Osteocyte (in vitro differentiated cells): Measurements from ENCODE around the gene ATP1A3. TPM values are rescaled to one million over a fixed set of nuclear protein-coding genes. Genes with fewer than 3 reads are reported as not detected.

Experiments used
- DNase-seq: peaks from one replicate; pipeline ENCODE4 v3.0.0; 2021; ENCODE audit warnings: mixed read lengths; ENCODE audit not compliant: unreplicated experiment; ENCODE audit errors: extremely low spot score
- H3K27ac Mint-ChIP-seq: one replicate; pipeline ENCODE4 v1.8.0; 2021; ENCODE audit warnings: mild to moderate bottlenecking, mixed read lengths; ENCODE audit not compliant: unreplicated experiment
- H3K27me3 Mint-ChIP-seq: one replicate; pipeline ENCODE4 v1.8.0; 2021; ENCODE audit warnings: mixed read lengths; ENCODE audit not compliant: unreplicated experiment
- H3K36me3 Mint-ChIP-seq: one replicate; pipeline ENCODE4 v1.8.0; 2021; ENCODE audit warnings: mixed read lengths; ENCODE audit not compliant: unreplicated experiment
- H3K4me1 Mint-ChIP-seq: one replicate; pipeline ENCODE4 v1.8.0; 2021; ENCODE audit warnings: mixed read lengths; ENCODE audit not compliant: unreplicated experiment
- H3K4me3 Mint-ChIP-seq: one replicate; pipeline ENCODE4 v1.8.0; 2021; ENCODE audit warnings: mild to moderate bottlenecking, moderate library complexity, mixed read lengths; ENCODE audit not compliant: unreplicated experiment
- H3K9me3 Mint-ChIP-seq: one replicate; pipeline ENCODE4 v1.8.0; 2021; ENCODE audit warnings: mixed read lengths; ENCODE audit not compliant: unreplicated experiment
- CTCF ChIP-seq: fragments of 200-600 bp; sonication (generic); IDR thresholded peaks from 2 replicates; pipeline ENCODE4 v1.5.0; 2021; ENCODE audit warnings: antibody characterized with exemption, mild to moderate bottlenecking, moderate library complexity
- total RNA-seq: library from RNA; stranded (reverse); gene quantifications from 2 replicates; pipeline ENCODE4 v1.2.1, GENCODE V29; 2021

The ATP1A3 gene
- total RNA-seq, 1 donor from 2014 or later = not detected

GRCh38 chr19:42028304-42029216, 34.5 kb upstream of the ATP1A3 start:
- H3K9me3 Mint-ChIP-seq = no peaks in the 10 kb centered on the region
- DNase-seq = no peak
- H3K27me3 Mint-ChIP-seq = peaks cover 25% of the 10 kb centered on the region
- no peaks in the 10 kb centered on the region for H3K36me3 Mint-ChIP-seq
- H3K27ac Mint-ChIP-seq = no peak overlapping the region
- peaks cover 4% of the 10 kb centered on the region for H3K4me1 Mint-ChIP-seq
- TF ChIP-seq CTCF = peak; percentile 46
- no peak overlapping the region for H3K4me3 Mint-ChIP-seq

DNA sequence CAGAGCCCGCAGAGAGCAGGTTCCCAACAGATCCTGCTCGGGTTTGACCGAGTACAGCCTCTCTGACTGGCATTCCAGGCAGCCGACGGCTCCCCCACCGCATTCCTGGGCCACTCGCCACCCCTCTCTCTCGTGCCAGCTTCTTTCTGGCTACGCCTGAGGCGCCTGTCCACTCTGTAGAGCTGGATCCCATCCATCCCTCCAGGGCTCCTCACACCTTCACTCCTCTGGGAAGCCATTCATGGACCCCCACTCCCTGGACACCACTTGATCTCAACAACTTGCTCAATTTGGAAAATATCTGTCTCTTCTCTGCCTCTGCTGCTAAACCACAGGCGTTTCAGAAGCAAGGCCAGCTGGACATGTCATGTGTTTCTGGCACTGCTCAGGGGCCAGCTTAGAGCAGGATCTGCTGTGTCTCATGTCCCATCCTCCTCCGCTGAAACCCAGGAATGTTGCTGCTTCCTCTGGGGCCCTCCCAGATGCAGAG, 30.6 kb upstream of the ATP1A3 start:
- H3K4me3 Mint-ChIP-seq = no peak overlapping the region
- H3K9me3 Mint-ChIP-seq = no peaks in the 10 kb centered on the region
- no peaks in the 10 kb centered on the region for H3K36me3 Mint-ChIP-seq
- H3K4me1 Mint-ChIP-seq = no peaks in the 10 kb centered on the region
- H3K27me3 Mint-ChIP-seq = peaks cover 23% of the 10 kb centered on the region
- TF ChIP-seq CTCF = no peak
- no peak overlapping the region for H3K27ac Mint-ChIP-seq
- DNase-seq = no peak

DNA sequence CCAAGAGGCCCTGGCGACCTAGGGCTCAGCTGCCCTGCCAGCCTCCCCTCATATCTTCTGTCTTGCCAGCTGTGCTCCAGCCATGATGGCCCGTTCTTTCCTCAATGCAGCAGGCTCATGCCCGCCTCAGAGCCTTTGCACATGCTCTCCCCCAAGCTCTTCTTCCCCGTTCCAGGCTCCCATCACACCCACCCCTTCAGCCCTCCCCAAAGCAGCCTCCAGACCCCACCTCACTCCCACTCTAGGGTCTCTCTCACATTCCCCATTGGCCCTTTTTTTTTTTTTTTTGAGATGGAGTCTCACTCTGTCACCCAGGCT, 29.9 kb upstream of the ATP1A3 start:
- no peak for DNase-seq
- Mint-ChIP-seq H3K9me3 (no peaks in the 10 kb centered on the region), H3K4me3 (no peak overlapping the region), H3K4me1 (no peaks in the 10 kb centered on the region), H3K36me3 (no peaks in the 10 kb centered on the region), H3K27me3 (peaks cover 21% of the 10 kb centered on the region), H3K27ac (no peak overlapping the region)
- TF ChIP-seq CTCF = no peak

DNA sequence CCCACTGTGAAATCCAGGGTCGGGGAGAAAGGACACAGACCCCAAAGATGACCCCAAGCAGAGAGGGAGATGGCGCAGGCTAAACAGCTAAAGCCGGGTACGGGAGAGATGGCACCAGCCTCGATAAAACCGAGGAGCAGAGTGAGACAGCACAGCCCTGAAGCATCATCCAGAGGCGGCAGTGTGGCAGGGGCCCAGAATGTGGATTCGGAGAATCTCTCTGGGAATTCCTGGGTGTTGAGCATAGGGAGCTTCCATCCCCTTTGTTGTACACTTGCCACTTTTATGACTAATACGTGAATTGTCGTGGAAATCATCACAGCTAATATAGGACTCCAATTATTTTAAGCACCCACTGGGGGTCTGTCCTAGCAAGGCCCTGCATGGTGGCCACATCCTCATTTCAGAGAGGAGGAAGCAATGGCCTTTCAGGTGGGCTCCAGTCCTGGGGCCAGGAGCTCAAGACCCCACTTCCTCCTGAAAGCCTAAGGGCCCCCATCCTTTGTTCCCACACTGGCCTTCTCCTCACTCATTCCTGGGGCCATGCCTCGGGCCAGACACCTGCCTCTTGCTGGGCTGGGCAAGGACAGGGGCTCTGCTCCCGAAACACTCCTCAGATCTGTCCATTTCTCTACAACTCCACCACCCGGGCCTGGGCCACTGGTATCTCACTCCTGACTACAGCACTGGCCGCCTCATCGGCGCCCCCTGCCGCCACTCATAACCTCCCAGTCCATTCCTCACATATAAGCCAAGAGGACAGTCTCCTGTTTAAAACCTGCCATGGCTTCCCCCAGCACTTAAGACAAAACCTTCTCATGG, 29.3 kb upstream of the ATP1A3 start:
- no peaks in the 10 kb centered on the region for H3K36me3 Mint-ChIP-seq
- TF ChIP-seq CTCF = peak; percentile 39
- DNase-seq = no peak
- no peaks in the 10 kb centered on the region for H3K9me3 Mint-ChIP-seq
- peaks cover 17% of the 10 kb centered on the region for H3K27me3 Mint-ChIP-seq
- H3K27ac Mint-ChIP-seq = no peak overlapping the region
- no peak overlapping the region for H3K4me3 Mint-ChIP-seq
- no peaks in the 10 kb centered on the region for H3K4me1 Mint-ChIP-seq

GRCh38 chr19:42022616-42023015, 28.6 kb upstream of the ATP1A3 start:
- TF ChIP-seq CTCF = no peak
- no peak overlapping the region for H3K4me3 Mint-ChIP-seq
- no peak overlapping the region for H3K27ac Mint-ChIP-seq
- no peaks in the 10 kb centered on the region for H3K4me1 Mint-ChIP-seq
- DNase-seq = no peak
- H3K36me3 Mint-ChIP-seq = no peaks in the 10 kb centered on the region
- H3K9me3 Mint-ChIP-seq = no peaks in the 10 kb centered on the region
- H3K27me3 Mint-ChIP-seq = peaks cover 15% of the 10 kb centered on the region
